Activated naive CD8-positive, alpha-beta T cell treated with anti-CD3 and anti-CD28 coated beads, Interleukin-2, amount 50 U/mL, for 16 hours (primary cell): Measurements from ENCODE around the gene LPAR1.

Source experiments
- DNase-seq: peaks from one replicate; pipeline ENCODE4 v3.0.0-alpha.2; 2020; ENCODE audit warnings: low read depth, low spot score

Gene LPAR1

DNA sequence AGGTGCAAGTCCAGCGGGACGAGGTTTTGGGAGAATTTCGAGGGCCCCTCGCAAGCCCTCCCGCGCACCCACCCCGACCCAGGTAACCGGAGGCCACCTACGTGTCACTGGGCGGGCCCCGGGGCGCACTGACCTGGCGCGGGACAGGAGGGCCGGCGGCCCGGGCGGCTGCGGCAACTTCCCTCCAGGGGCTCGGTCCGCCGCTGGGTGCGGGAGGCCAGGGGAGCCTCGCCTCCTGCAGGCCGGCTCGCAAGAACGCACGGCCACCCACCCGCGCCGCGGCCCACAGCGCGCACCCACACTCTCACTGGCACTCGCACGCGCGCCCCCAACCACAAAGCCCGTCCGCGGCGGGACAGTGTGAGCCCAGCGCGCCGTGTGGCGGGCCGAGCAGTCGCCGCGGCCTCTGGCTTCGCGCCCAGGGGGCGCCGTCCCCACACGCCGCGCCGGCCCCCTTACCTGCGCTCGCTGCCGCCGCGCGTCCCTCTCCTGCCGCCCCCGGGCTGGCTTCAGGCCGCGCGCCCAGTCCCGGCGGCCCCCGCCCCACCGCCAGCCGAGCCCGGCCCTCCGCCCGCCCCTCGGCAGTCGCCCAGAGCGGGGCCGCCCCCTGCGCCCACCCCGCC is 451 bp downstream of the LPAR1 start:
- DNase-seq = no peak

DNA sequence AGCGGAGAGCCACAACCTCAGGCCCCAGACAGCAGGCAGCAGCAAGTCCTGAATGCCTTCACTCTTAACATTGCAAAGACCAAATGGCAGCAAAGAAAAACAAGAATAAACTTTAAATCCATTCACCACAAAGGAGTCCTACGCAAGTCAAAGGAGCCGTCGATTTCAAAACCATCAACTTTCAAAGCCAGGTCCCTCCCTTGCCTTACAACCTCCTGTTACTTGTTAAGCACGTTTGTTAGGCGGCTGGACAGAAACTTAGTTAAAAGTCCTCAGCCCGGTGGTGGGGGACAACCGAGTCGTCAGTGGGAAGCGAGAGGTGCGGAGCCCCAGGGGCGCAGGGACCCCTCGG is 938 bp downstream of the LPAR1 start:
- DNase-seq = no peak

DNA sequence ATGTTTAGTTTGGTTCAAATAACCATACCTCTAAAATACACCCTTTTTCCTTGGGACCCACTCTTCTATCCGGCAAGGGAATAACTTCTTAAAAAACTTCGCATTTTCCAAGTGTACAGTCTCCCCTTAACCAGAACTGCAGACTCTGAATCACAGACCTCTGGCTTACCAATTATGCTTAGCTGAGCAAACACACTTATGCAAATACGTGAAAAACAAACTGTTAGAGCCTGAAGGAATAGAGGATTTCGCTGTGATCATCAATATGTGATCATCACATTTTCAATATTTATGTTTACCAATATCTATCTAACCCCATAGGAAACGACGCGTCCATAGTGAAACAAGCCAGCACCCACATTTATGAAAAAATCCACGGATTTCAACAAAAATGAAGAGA is 1.3 kb downstream of the LPAR1 start:
- no peak for DNase-seq

DNA sequence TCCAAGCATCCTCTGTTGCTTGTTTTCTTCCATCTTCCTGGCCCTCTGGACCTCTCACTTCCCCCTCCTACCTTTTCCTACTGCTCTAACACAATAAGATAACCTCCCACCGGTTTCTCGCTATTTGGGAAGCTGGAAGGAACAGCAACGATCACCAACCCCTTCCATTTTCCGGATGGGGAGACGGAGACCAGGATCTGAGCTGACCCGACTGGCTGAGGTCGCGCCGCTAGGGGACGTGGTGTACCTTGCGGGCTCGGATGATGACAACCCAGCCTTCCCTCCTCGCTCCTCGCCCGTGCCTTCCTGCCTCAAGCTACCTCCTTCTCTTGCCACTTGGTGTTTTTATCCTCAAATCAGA is 1.9 kb downstream of the LPAR1 start:
- DNase-seq = no peak

DNA sequence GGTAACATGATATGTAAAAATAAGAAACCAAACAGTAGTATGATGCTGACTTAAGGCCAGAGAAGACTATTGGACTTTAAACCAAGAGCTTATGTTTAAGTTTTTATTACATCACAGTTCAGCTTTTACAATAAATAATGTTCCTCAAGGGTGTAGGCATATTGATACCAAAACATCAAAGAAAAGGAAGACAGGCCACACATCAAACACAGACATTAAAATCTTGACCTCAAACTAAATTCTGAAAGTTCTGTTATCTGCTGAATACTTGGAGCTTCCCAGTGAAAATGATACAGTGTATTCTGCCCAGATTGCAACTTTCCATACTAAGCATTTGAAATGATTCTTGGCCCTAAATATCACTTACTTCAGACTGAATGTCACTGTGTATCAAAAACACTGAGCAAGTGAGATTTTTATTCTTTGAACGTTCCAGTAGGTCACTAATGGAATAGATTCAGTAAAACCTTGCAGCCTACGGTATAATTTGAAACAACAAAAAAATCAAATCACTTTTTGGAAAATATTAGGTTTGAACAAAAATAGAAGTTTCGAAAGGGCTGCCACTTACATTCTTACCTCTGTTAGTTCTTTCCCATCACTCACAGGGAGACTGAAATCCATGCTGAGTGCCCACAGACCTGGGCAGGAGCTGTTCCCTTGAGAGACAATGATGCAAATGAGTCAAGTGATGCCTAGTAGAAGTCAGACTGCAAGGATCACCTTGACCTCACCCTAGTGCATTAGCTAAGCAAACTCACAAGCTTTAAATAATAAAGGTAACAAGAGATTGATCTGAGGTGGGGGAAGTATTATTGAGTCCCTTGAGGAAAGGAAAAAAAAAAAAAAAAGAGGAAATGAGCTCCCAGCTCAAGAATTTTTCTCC is 2.5 kb downstream of the LPAR1 start:
- no peak for DNase-seq

DNA sequence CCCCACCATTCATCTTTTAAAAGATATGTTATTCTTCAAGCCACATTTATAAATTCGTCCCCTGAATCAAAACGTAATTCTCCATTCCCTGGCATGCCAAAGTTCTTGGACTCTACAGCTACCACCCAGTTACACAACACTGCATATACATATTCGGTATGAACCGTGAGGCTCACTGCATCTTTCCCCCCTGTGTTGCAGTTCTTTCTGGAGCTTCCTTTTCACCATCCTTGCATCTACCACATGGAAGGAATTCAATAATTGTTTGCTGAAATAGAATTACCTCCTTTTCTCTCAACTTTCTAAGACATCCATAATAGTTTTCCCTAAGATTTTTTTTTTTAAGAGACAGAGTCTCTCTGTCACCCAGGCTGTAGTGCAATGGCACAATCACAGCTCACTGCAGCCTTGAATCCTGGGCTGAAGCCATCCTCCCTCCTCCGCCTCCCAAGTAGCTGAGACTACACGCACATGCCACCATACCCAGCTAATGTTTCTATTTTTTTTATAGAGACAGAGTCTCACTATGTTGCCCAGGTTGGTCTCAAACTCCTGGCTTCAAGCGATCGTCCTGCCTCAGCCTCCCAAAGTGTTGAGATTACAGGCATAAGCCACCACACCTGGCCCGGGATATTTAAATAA is 3.3 kb downstream of the LPAR1 start:
- no peak for DNase-seq

DNA sequence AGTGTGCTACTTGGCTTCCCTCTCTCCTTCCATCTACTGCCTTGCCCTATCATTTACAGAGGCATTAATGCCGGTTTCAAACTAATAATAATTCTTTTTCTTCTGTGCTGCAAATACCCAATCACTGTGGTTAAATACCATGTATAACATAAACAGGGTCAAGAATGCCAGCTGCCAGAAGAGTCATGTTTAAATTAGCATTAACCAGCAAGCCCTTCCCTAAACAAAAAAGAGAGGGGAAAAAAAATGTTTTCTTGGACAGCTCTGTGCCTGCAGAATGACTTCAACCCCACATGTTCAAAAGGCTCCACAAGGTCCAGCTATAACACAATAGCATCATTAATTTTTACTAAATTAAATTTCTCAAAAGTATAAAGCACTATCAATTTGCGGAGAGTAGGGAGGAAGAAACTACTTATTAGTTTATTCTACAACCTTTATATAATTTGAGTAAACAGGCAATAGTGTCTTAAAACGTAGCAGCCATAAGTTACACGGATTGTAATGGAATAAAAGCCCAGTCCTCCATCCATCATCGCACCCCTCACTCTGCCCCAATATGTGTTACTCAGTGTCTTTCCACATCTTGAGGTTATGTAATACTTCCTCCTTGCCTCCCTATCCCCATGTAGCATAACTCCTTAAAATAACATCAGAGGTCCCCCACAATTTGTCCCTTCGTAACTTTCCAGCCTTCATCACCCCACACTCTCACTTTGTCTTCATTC is 3.9 kb downstream of the LPAR1 start:
- DNase-seq = no peak

DNA sequence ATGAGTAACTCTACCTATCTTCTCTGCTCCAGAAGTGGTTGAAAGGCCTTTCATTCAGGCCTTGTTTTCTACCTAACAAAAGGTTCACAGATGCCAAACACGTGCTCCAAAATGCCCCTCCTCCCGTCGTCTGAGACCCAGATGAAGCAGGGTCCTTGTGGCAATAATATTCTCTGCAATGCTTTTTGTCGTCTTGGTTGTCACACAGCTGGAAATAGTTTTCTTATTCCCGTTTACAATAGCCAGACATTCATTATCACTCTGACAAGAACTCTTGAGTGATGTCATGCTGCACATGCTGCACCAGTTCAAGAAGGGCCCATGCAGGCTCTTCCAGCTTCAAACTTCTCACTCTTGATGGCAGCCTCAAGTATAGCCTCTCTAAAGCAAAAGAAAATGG is 7.8 kb downstream of the LPAR1 start:
- DNase-seq = no peak

DNA sequence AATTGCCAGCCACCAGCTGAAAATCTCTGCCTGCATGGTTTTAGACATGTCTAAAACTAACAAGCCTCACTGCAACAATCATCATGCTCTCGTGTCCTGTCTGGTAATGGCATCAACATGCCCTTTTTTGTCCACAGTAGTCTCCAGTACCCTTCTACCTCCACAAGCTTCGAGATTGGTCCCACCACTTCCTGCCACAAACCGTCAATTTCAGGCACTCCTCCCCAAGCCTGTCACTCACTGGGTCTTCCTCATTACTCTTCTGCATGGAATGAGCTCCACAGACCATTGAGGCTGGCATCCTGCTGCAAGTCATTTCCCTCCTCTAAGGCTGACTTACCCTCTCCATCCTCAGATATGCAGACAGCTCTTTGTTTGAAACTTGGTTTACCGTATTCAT is 9.0 kb downstream of the LPAR1 start:
- no peak for DNase-seq

DNA sequence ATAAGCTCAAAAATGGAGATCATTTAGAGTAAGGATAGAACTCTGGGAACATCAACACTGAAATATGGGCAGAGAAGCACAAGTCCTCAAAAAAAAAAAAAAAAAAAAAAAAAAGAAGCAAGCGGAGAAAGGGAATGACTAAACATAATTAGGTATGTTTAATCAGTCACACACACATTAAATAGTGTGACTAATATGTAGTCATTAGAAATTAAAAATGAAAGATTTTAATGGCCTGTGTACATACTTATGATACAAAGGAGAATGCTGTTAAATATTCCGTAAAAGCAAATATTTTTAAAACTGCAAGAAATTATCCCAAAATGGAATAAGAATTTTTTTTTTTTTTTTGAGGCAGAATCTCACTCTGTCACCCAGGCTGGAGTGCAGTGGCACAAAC is 10.5 kb downstream of the LPAR1 start:
- no peak for DNase-seq

DNA sequence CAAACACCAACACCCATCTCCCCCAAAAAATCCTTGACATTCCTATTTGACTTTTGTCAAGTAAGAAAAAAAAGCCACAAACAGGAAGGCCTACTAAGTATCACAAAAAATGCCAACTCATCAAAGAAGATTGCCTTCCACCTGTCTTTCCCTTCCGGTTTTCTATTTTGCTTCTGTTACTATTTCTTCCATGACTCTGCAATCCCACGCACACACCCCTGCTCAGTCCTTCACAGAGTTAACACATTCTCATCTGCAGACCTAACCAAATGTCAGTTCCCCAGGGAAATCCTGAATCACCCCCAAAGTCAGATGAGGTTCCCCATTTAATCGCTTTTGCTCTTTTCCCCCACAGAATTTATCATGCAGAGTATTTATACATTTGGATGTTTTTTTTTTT is 15.1 kb downstream of the LPAR1 start:
- DNase-seq = no peak

DNA sequence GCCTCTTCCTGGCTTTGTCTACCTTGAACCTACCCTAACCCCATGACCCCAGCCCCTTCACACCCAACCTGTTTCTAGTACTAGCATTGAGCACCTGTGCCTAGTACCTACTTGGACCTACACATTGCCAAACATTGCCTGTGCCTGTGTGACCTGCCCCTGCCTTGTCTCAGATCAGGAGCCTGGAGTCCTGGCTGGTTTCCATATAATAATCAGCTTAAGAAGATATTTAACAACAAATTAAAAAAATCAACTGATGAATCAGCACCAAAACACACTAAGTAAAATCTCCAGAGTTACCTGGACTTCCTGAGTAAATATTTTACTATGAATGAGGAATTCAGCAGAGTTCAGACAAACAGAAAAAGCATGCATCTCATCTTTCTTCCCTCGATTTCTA is 17.7 kb downstream of the LPAR1 start:
- no peak for DNase-seq

DNA sequence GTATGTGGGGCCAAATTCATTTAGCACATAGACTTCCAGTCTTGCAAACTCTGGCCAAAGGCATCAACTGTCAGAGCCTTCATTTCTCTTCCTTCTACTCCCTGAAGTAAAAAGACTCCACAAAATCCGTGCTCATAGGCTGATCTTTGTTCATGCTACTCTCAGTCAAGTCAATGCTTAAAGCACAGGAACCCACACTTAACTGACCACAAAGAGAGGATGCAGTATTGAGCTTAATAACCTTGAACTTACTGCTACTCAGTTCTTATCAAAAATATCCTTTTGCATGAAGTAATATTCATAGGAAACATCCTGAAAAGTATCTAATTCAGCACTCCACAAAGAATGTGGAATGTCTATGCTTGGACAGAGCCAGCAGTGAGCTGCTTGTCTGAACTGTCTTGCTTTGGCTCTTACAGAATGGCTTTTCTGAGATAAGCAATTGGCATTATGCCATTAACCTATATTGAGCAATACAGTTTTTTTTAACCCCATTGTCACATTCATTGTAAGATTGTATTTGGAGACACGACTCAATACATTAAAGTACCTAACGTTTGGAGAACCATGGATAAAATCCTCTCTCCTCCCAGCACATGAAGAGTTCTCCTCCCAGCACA is 21.7 kb downstream of the LPAR1 start:
- DNase-seq = no peak

DNA sequence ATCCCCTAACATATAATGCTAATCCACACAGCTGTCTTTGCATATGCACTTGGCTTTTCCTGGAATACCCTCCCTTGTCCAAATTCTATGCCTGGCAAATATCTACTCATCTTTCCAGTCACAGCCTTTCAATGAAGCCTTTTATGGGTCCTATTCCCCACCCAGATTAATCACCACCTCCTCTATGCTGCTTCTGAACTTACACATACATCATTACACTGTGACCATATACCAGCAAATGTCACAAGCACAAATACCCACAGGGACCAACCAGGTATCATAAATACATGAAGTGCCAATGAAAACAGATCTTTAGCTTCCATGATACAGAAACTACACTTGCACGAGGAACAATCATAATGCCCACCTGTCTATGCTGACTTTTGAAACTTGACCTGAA is 22.3 kb downstream of the LPAR1 start:
- DNase-seq = no peak

DNA sequence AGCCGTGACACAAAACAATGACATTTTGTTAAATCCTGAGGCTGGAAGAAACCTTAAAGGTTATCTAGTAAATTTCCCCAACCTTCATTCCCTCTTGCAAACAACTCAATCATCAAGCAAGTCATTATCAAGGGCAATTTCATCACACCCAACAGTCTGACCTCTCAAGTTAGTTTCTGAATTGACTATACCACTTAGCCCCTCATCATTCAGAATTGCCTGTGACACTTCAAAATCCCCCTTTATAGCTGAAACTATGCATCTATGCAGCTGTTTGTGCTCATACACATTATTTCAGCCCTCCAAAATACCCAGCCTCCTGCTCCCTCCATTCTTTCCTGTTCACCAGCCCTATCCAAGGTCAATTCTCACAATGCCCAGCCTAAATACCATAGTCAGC is 24.6 kb downstream of the LPAR1 start:
- DNase-seq = no peak

DNA sequence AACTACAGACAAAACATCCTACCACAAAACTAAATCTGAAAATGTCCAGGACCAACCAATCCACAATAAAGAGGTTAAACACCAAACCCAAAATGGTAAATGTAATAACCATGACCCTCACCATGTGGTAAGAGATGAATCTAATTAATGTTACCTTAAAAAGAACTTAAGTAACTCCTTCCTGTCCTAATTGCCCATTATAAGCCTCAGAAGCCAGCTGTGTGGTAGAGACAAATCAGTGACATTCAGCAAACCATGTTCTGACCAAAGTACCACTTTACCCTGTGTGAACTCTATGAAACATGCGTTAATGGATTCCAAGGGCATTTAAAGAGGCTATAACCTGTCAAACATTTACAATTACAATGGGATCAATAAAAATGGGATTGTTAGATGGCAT is 25.0 kb downstream of the LPAR1 start:
- DNase-seq = no peak

DNA sequence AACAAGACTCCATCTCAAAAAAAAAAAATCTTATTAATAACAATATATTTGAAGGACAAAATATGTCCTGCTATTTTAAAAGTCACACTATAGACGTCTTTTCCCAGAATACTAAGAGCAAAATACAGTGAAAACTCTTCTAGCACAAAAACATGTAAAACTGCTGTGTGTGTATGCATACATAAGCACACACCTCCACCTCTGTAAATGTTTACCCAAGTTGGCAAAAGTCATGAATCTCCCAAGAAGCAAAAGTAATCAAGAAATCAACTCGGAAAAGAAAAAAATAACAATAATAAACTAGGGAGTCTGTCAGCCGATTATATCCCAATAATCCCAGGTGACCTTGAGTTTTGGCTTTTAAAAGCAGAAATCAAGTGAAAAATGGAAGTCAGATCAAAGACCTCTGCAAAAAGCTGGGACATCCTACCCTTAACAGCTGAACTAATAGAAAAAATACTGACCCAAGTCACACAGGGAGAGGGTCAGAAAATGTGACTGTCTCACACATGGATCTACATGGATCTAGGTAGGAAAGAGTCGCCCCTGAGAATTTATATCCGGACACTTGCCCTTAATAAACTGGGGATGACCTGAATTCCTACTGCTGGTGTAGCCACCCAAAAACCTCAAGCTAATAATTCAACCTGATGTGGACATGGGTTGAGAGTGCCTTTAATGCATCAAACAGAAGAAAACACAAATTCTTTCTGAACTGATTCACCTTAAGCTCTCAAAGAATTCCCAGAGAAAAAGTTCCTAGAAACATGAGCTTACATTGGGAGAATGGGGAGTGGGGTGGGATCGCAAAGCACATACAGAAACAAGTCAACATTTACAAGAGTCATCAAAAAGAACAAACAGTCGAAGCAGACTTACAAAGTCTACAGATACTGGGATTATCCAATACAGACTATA is 29.9 kb downstream of the LPAR1 start:
- DNase-seq = no peak

DNA sequence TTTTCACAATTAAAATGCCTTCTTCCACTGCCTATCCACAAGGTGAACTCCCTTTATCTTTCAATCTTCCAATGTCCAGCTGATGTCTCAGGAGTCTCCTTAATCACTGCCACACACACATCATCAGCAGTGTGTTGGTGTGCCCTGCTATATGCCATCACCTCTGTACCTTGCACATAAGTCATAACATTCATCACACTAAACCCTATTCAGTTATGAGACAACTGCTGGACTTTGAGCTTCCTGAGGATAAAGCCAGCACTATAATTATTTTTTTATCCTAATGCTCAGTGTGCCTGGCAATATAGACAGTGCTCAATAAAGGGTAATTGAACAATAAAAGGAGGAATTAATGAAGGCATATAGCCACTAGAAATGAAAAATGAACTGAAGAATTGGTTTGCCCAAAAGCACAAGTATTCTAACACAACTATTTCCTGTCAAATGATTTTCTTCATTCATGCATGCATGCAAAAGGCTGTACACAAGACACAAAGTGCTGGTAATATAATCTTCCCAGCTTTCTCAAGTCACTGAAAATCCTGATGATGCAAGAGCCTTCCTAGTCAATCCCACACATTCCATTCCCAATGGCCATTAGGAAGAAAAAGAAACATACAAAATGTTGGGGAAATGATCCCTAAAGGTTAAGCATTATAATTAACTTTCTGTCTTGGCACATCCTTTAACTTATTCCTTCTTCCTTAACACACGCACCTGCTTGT is 32.4 kb downstream of the LPAR1 start:
- no peak for DNase-seq

DNA sequence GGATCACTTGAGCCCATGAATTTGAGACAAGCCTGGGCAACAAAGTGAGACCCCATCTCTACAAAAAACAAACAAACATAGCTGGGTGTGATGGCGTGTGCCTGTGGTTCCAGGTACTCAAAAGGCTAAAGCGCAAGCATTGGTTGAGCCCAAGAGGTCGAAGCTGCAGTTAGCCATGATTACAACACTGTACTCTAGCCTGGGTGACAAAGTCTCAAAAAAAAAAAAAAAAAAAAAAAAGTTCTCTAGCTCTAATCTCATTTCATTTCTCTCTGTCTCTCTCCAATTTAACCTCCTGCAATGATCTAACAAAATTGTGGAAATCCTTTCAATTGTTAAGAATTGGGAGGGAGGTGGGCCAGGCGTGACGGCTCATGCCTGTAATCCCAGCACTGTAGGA is 33.3 kb downstream of the LPAR1 start:
- DNase-seq = no peak

DNA sequence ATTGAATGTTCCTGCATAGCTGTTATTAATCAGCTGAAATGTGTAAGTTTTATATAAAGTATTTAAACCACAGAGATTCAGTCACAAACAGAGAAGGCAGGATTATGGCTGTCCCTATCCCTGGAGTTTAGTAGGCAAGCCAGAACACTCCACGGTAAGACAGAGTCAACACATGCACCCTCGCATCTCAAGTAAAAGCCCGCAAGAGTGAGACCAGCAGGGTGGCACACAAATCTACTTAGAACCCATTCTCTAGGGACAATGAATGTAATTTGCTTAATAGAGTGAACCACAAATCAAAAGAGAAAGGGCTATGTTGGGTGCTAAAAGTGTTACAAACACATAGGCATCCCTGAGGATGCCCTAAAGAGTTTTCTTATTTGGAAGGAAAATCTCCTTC is 35.1 kb downstream of the LPAR1 start:
- DNase-seq = no peak
